CD4-positive, alpha-beta T cell treated with Interferon gamma for 1 hour (primary cell): ENCODE measurements around the gene LHFPL4.

Experiments
- DNase-seq: peaks from one replicate; pipeline ENCODE4 v3.0.0-alpha.2; 2020

The LHFPL4 gene

GRCh38 chr3:9468460-9468859 lies 85.2 kb downstream of the LHFPL4 start:
- DNase-seq = no peak

- DNase-seq = no peak
Measured at GRCh38 chr3:9467451-9467850, 86.2 kb downstream of the LHFPL4 start.

GRCh38 chr3:9455596-9456131 lies 98.0 kb downstream of the LHFPL4 start:
- no peak for DNase-seq

GRCh38 chr3:9452417-9452816 lies 101.2 kb downstream of the LHFPL4 start:
- no peak for DNase-seq

DNA sequence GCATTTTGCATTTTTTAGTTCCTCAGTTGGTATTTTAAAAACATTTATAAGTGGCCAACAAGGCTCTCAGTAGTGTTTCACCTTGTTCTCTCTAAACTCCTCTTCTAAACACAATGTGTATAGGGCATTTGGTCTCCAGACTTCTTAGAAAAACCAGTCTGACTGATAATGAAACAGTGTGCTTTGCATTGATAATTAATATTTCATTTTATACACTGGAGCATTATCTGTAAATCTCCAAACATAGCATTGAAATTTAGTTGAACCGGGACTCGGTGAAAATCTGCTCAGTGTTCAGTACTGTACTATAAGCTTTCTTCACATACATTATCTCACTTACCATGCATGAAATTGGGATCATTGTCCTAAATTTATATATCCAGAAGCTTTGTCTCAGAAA lies 102.6 kb downstream of the LHFPL4 start:
- DNase-seq = no peak

DNA sequence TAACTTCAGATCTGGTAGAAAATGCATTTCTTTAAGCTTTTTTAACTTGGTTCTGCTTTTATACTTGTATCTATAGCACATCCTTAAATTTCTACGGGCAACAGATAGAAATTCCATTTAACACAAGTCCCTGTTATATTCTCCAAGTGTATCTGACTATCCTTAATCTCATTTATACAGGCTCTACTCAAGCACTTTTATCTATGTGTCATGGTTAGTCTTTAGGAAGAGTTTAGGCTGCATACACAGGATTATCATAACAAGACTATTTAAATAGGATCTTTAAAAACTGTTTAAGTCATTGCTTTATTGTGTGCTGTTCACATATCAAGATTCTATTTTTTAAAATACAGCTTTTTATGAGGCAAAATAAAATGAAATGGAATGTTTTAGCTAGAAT lies 103.5 kb downstream of the LHFPL4 start:
- DNase-seq = no peak

DNA sequence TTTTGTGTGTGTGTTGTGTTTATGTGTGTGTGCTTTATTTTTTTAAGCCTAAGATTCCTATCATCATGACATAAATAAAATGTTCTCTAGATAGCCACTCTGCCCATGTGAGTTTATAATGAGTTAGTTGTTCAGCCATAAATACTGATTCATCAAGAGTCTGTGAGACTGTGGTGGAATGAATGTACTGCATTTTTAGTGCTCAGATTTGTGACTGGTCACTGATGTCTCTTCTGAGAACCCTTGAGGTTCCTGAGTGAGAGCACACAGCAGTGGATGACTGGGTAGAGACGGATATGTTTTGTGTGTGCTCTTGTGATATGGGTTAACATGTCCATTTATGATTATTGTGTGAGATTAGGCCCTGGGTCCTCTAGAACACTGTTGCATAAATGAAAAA lies 105.0 kb downstream of the LHFPL4 start:
- no peak for DNase-seq
